ENCODE data around the gene MAP3K20.

MAP3K20 gene

GRCh38 chr2:173132531-173132930 is 56.9 kb downstream of the MAP3K20 start:
- H3K36me3 ChIP-seq (ENCODE audit: insufficient read depth, low read length) = no peaks in the 10 kb centered on the region
- H3K9me3 ChIP-seq (ENCODE audit: low read length) = no peaks in the 10 kb centered on the region
- H3K27me3 ChIP-seq (ENCODE audit: control insufficient read depth in 1 of 2, insufficient read depth in 2 of 2, low read length in 2 of 2) = no peaks in the 10 kb centered on the region
- no peak overlapping the region for H3K9ac ChIP-seq (ENCODE audit: low read length)
- no peak overlapping the region for H3K27ac ChIP-seq (ENCODE audit: low read depth, low read length)
- peaks cover 42% of the 10 kb centered on the region for H3K4me1 ChIP-seq (ENCODE audit: insufficient read depth, low read length)
- H3K4me3 ChIP-seq (ENCODE audit: low read depth in 1 of 2, low read length in 2 of 2) = no peak overlapping the region

GRCh38 chr2:173134703-173135102 is 59.1 kb downstream of the MAP3K20 start:
- H3K4me1 ChIP-seq (ENCODE audit: insufficient read depth, low read length) = peaks cover 50% of the 10 kb centered on the region
- no peak overlapping the region for H3K27ac ChIP-seq (ENCODE audit: low read depth, low read length)
- no peaks in the 10 kb centered on the region for H3K27me3 ChIP-seq (ENCODE audit: control insufficient read depth in 1 of 2, insufficient read depth in 2 of 2, low read length in 2 of 2)
- no peaks in the 10 kb centered on the region for H3K9me3 ChIP-seq (ENCODE audit: low read length)
- no peak overlapping the region for H3K4me3 ChIP-seq (ENCODE audit: low read depth in 1 of 2, low read length in 2 of 2)
- no peak overlapping the region for H3K9ac ChIP-seq (ENCODE audit: low read length)
- no peaks in the 10 kb centered on the region for H3K36me3 ChIP-seq (ENCODE audit: insufficient read depth, low read length)

- H3K9ac ChIP-seq (ENCODE audit: low read length) = no peak overlapping the region
- H3K9me3 ChIP-seq (ENCODE audit: low read length) = no peaks in the 10 kb centered on the region
- H3K4me3 ChIP-seq (ENCODE audit: low read depth in 1 of 2, low read length in 2 of 2) = no peak overlapping the region
- H3K27me3 ChIP-seq (ENCODE audit: control insufficient read depth in 1 of 2, insufficient read depth in 2 of 2, low read length in 2 of 2) = no peaks in the 10 kb centered on the region
- no peak overlapping the region for H3K27ac ChIP-seq (ENCODE audit: low read depth, low read length)
- no peaks in the 10 kb centered on the region for H3K36me3 ChIP-seq (ENCODE audit: insufficient read depth, low read length)
- peaks cover 39% of the 10 kb centered on the region for H3K4me1 ChIP-seq (ENCODE audit: insufficient read depth, low read length)
Observed at GRCh38 chr2:173136067-173136466, 60.4 kb downstream of the MAP3K20 start.

- Histone ChIP-seq H3K4me1 (ENCODE audit: insufficient read depth, low read length) (peaks cover 33% of the 10 kb centered on the region), H3K4me3 (ENCODE audit: low read depth in 1 of 2, low read length in 2 of 2) (no peak overlapping the region), H3K27ac (ENCODE audit: low read depth, low read length) (no peak overlapping the region), H3K36me3 (ENCODE audit: insufficient read depth, low read length) (no peaks in the 10 kb centered on the region), H3K9ac (ENCODE audit: low read length) (no peak overlapping the region), H3K27me3 (ENCODE audit: control insufficient read depth in 1 of 2, insufficient read depth in 2 of 2, low read length in 2 of 2) (no peaks in the 10 kb centered on the region), H3K9me3 (ENCODE audit: low read length) (no peaks in the 10 kb centered on the region)
Observed at GRCh38 chr2:173136599-173136998, 61.0 kb downstream of the MAP3K20 start.

- no peak overlapping the region for H3K9ac ChIP-seq (ENCODE audit: low read length)
- H3K4me3 ChIP-seq (ENCODE audit: low read depth in 1 of 2, low read length in 2 of 2) = no peak overlapping the region
- H3K4me1 ChIP-seq (ENCODE audit: insufficient read depth, low read length) = peaks cover 24% of the 10 kb centered on the region
- H3K27ac ChIP-seq (ENCODE audit: low read depth, low read length) = no peak overlapping the region
- H3K27me3 ChIP-seq (ENCODE audit: control insufficient read depth in 1 of 2, insufficient read depth in 2 of 2, low read length in 2 of 2) = no peaks in the 10 kb centered on the region
- H3K9me3 ChIP-seq (ENCODE audit: low read length) = no peaks in the 10 kb centered on the region
- H3K36me3 ChIP-seq (ENCODE audit: insufficient read depth, low read length) = no peaks in the 10 kb centered on the region
Observed at GRCh38 chr2:173137610-173138009, 62.0 kb downstream of the MAP3K20 start.

GRCh38 chr2:173138962-173139361 is 63.3 kb downstream of the MAP3K20 start:
- H3K4me1 ChIP-seq (ENCODE audit: insufficient read depth, low read length) = peaks cover 24% of the 10 kb centered on the region
- no peak overlapping the region for H3K27ac ChIP-seq (ENCODE audit: low read depth, low read length)
- no peaks in the 10 kb centered on the region for H3K9me3 ChIP-seq (ENCODE audit: low read length)
- H3K36me3 ChIP-seq (ENCODE audit: insufficient read depth, low read length) = no peaks in the 10 kb centered on the region
- no peak overlapping the region for H3K4me3 ChIP-seq (ENCODE audit: low read depth in 1 of 2, low read length in 2 of 2)
- H3K9ac ChIP-seq (ENCODE audit: low read length) = no peak overlapping the region
- H3K27me3 ChIP-seq (ENCODE audit: control insufficient read depth in 1 of 2, insufficient read depth in 2 of 2, low read length in 2 of 2) = no peaks in the 10 kb centered on the region

GRCh38 chr2:173141666-173142065 is 66.0 kb downstream of the MAP3K20 start:
- no peaks in the 10 kb centered on the region for H3K27me3 ChIP-seq (ENCODE audit: control insufficient read depth in 1 of 2, insufficient read depth in 2 of 2, low read length in 2 of 2)
- H3K4me3 ChIP-seq (ENCODE audit: low read depth in 1 of 2, low read length in 2 of 2) = no peak overlapping the region
- peaks cover 9% of the 10 kb centered on the region for H3K4me1 ChIP-seq (ENCODE audit: insufficient read depth, low read length)
- no peaks in the 10 kb centered on the region for H3K9me3 ChIP-seq (ENCODE audit: low read length)
- no peak overlapping the region for H3K9ac ChIP-seq (ENCODE audit: low read length)
- H3K36me3 ChIP-seq (ENCODE audit: insufficient read depth, low read length) = no peaks in the 10 kb centered on the region
- no peak overlapping the region for H3K27ac ChIP-seq (ENCODE audit: low read depth, low read length)

- H3K4me3 ChIP-seq (ENCODE audit: low read depth in 1 of 2, low read length in 2 of 2) = no peak overlapping the region
- H3K9ac ChIP-seq (ENCODE audit: low read length) = no peak overlapping the region
- no peaks in the 10 kb centered on the region for H3K27me3 ChIP-seq (ENCODE audit: control insufficient read depth in 1 of 2, insufficient read depth in 2 of 2, low read length in 2 of 2)
- H3K36me3 ChIP-seq (ENCODE audit: insufficient read depth, low read length) = no peaks in the 10 kb centered on the region
- H3K9me3 ChIP-seq (ENCODE audit: low read length) = no peaks in the 10 kb centered on the region
- H3K27ac ChIP-seq (ENCODE audit: low read depth, low read length) = no peak overlapping the region
- H3K4me1 ChIP-seq (ENCODE audit: insufficient read depth, low read length) = peaks cover 25% of the 10 kb centered on the region
Observed at GRCh38 chr2:173145454-173145853, 69.8 kb downstream of the MAP3K20 start.

- H3K36me3 ChIP-seq (ENCODE audit: insufficient read depth, low read length) = no peaks in the 10 kb centered on the region
- no peaks in the 10 kb centered on the region for H3K9me3 ChIP-seq (ENCODE audit: low read length)
- H3K4me1 ChIP-seq (ENCODE audit: insufficient read depth, low read length) = peaks cover 33% of the 10 kb centered on the region
- H3K27ac ChIP-seq (ENCODE audit: low read depth, low read length) = no peak overlapping the region
- H3K27me3 ChIP-seq (ENCODE audit: control insufficient read depth in 1 of 2, insufficient read depth in 2 of 2, low read length in 2 of 2) = no peaks in the 10 kb centered on the region
- H3K9ac ChIP-seq (ENCODE audit: low read length) = no peak overlapping the region
- H3K4me3 ChIP-seq (ENCODE audit: low read depth in 1 of 2, low read length in 2 of 2) = no peak overlapping the region
Observed at GRCh38 chr2:173146590-173146989, 70.9 kb downstream of the MAP3K20 start.

GRCh38 chr2:173148520-173148919 is 72.9 kb downstream of the MAP3K20 start:
- H3K4me1 ChIP-seq (ENCODE audit: insufficient read depth, low read length) = peaks cover 41% of the 10 kb centered on the region
- H3K4me3 ChIP-seq (ENCODE audit: low read depth in 1 of 2, low read length in 2 of 2) = no peak overlapping the region
- no peaks in the 10 kb centered on the region for H3K27me3 ChIP-seq (ENCODE audit: control insufficient read depth in 1 of 2, insufficient read depth in 2 of 2, low read length in 2 of 2)
- no peak overlapping the region for H3K27ac ChIP-seq (ENCODE audit: low read depth, low read length)
- H3K9me3 ChIP-seq (ENCODE audit: low read length) = no peaks in the 10 kb centered on the region
- no peaks in the 10 kb centered on the region for H3K36me3 ChIP-seq (ENCODE audit: insufficient read depth, low read length)
- H3K9ac ChIP-seq (ENCODE audit: low read length) = no peak overlapping the region

GRCh38 chr2:173149491-173149890 is 73.8 kb downstream of the MAP3K20 start:
- peaks cover 41% of the 10 kb centered on the region for H3K4me1 ChIP-seq (ENCODE audit: insufficient read depth, low read length)
- no peaks in the 10 kb centered on the region for H3K36me3 ChIP-seq (ENCODE audit: insufficient read depth, low read length)
- no peaks in the 10 kb centered on the region for H3K27me3 ChIP-seq (ENCODE audit: control insufficient read depth in 1 of 2, insufficient read depth in 2 of 2, low read length in 2 of 2)
- H3K9ac ChIP-seq (ENCODE audit: low read length) = no peak overlapping the region
- H3K9me3 ChIP-seq (ENCODE audit: low read length) = no peaks in the 10 kb centered on the region
- H3K4me3 ChIP-seq (ENCODE audit: low read depth in 1 of 2, low read length in 2 of 2) = no peak overlapping the region
- H3K27ac ChIP-seq (ENCODE audit: low read depth, low read length) = no peak overlapping the region

GRCh38 chr2:173150087-173150486 is 74.4 kb downstream of the MAP3K20 start:
- Histone ChIP-seq H3K36me3 (ENCODE audit: insufficient read depth, low read length) (no peaks in the 10 kb centered on the region), H3K27ac (ENCODE audit: low read depth, low read length) (no peak overlapping the region), H3K4me3 (ENCODE audit: low read depth in 1 of 2, low read length in 2 of 2) (no peak overlapping the region), H3K4me1 (ENCODE audit: insufficient read depth, low read length) (peaks cover 41% of the 10 kb centered on the region), H3K27me3 (ENCODE audit: control insufficient read depth in 1 of 2, insufficient read depth in 2 of 2, low read length in 2 of 2) (no peaks in the 10 kb centered on the region), H3K9me3 (ENCODE audit: low read length) (no peaks in the 10 kb centered on the region), H3K9ac (ENCODE audit: low read length) (no peak overlapping the region)
